HCT116 (cell line): ENCODE measurements around the gene BNIP5. TPM values are rescaled to one million over a fixed set of nuclear protein-coding genes. Genes with fewer than 3 reads are reported as not detected.

Source experiments
- ATAC-seq: fragments of 200-7000 bp; cut with Tn5 transposase; 2 replicates; pipeline ENCODE4 v1.9.1; 2020; ENCODE audit warnings: mild to moderate bottlenecking, moderate library complexity
- BruUV-seq: library from RNA; stranded (reverse); fragments of 400-500 nt; replicated peaks from 2 replicates; lab custom pipeline; 2021; lab: Mats Ljungman, UMichigan
- CTCF ChIA-PET: fragments of 300-600 bp; sonication (Branson Sonifier 250); formaldehyde crosslinking; loops from one replicate; lab custom pipeline; 2021; ENCODE audit warnings: antibody characterized with exemption; lab: Charles Lee
- POLR2A ChIA-PET: fragments of 300-600, 350-600 bp; sonication (Branson Sonifier 250); formaldehyde crosslinking; loops from one replicate; lab custom pipeline; 2021; ENCODE audit warnings: antibody characterized with exemption; lab: Charles Lee
- RAD21 ChIA-PET, 2 experiments: fragments of 300-600 bp; sonication (Branson Sonifier 250); formaldehyde crosslinking; loops; one replicate each; lab custom pipeline; 2023; ENCODE audit warnings: low total read pairs in 2 of 2; ENCODE audit not compliant: uncharacterized antibody in 2 of 2, unreplicated experiment in 2 of 2, low non-redundant PET in 1 of 2; lab: Charles Lee
- DNase-seq: peaks from one replicate; pipeline ENCODE4 v3.0.0-alpha.2; 2010; ENCODE audit warnings: low read depth, low spot score
- H2AFZ ChIP-seq: fragments of 200-600 bp; shearing (Covaris generic), sonication (generic); 2 replicates; pipeline ENCODE4 v1.6.1; 2017; ENCODE audit warnings: low read depth, mixed run types, mixed read lengths, antibody characterized with exemption, low read length; ENCODE audit not compliant: poor library complexity, severe bottlenecking
- H3K27ac ChIP-seq: 2 replicates; pipeline ENCODE4 v1.5.1; 2012; ENCODE audit warnings: low read depth, low read length
- H3K27me3 ChIP-seq: fragments of 200-600 bp; sonication (generic); 2 replicates; pipeline ENCODE4 v1.6.1; 2016; ENCODE audit warnings: mixed run types, low read length, mixed read lengths; ENCODE audit not compliant: insufficient read depth
- H3K36me3 ChIP-seq, 2 experiments: fragments of 200-500 bp in 1 of 2; fragments of 200-600 bp in 1 of 2; sonication (Bioruptor generic) in 1 of 2; sonication (generic) in 1 of 2; 2 replicates each; pipeline versions ENCODE4 v1.5.1 to v1.6.1; 2014 to 2016; ENCODE audit warnings: low read length in 2 of 2, inconsistent platforms in 1 of 2, mixed read lengths in 1 of 2, mixed run types in 1 of 2; ENCODE audit not compliant: insufficient read depth in 2 of 2, control insufficient read depth in 1 of 2
- H3K4me1 ChIP-seq, 2 experiments: fragments of 200-600 bp in 1 of 2; sonication (generic) in 1 of 2; 2 replicates each; pipeline versions ENCODE4 v1.5.1 to v1.6.1; 2012 to 2017; ENCODE audit warnings: low read length in 2 of 2, inconsistent platforms in 1 of 2, mild to moderate bottlenecking in 1 of 2, mixed read lengths in 1 of 2, mixed run types in 1 of 2, moderate library complexity in 1 of 2; ENCODE audit not compliant: insufficient read depth in 2 of 2, control insufficient read depth in 1 of 2
- H3K4me2 ChIP-seq: fragments of 200-600 bp; sonication (generic); 2 replicates; pipeline ENCODE4 v1.6.1; 2017; ENCODE audit warnings: mixed run types, low read length, mixed read lengths
- H3K4me3 ChIP-seq, 2 experiments: fragments of 200-600 bp in 1 of 2; sonication (generic) in 1 of 2; replicated peaks in 1 of 2; 2 replicates each; pipeline ENCODE4 v1.5.1; 2011 to 2016; ENCODE audit warnings: low read length in 2 of 2, control low read depth in 1 of 2, low read depth in 1 of 2, mild to moderate bottlenecking in 1 of 2, mixed read lengths in 1 of 2, mixed run types in 1 of 2
- H3K79me2 ChIP-seq: fragments of 200-600 bp; sonication (generic); 2 replicates; pipeline ENCODE4 v1.6.1; 2017; ENCODE audit warnings: mild to moderate bottlenecking, mixed run types, low read length, moderate library complexity, mixed read lengths; ENCODE audit not compliant: insufficient read depth
- H3K9ac ChIP-seq: fragments of 200-600 bp; sonication (generic); 2 replicates; pipeline ENCODE4 v1.6.1; 2016; ENCODE audit warnings: low read length, mixed read lengths
- H3K9me2 ChIP-seq: fragments of 200-600 bp; sonication (generic), shearing (Covaris generic); 2 replicates; pipeline ENCODE4 v1.6.1; 2017; ENCODE audit warnings: mixed run types, mild to moderate bottlenecking, moderate library complexity; ENCODE audit not compliant: insufficient read depth
- H3K9me3 ChIP-seq, 2 experiments: fragments of 200-500 bp in 1 of 2; fragments of 200-600 bp in 1 of 2; sonication (Bioruptor generic) in 1 of 2; sonication (generic) in 1 of 2; 2 replicates each; pipeline ENCODE4 v1.6.1; 2014 to 2017; ENCODE audit warnings: low read length in 2 of 2, mixed read lengths in 2 of 2, inconsistent platforms in 1 of 2, low read depth in 1 of 2, mild to moderate bottlenecking in 1 of 2, mixed run types in 1 of 2, moderate library complexity in 1 of 2; ENCODE audit not compliant: control insufficient read depth in 1 of 2, insufficient read depth in 1 of 2
- H4K20me1 ChIP-seq: fragments of 200-600 bp; sonication (generic), shearing (Covaris generic); 2 replicates; pipeline ENCODE4 v1.6.1; 2017; ENCODE audit warnings: mixed run types, mild to moderate bottlenecking, moderate library complexity; ENCODE audit not compliant: insufficient read depth
- FOSL1 ChIP-seq: IDR thresholded peaks from 2 replicates; pipeline ENCODE4 v1.6.1; 2012; ENCODE audit warnings: low read depth
- JUND ChIP-seq: IDR thresholded peaks from 2 replicates; pipeline ENCODE4 v1.6.1; 2012
- POLR2AphosphoS5 ChIP-seq: IDR thresholded peaks from 2 replicates; pipeline ENCODE4 v1.6.1; 2011; ENCODE audit warnings: mild to moderate bottlenecking, low read depth, low read length, moderate library complexity
- SRF ChIP-seq: IDR thresholded peaks from 2 replicates; pipeline ENCODE4 v1.6.1; 2012; ENCODE audit warnings: low read depth
- TCF7L2 ChIP-seq: IDR thresholded peaks from 2 replicates; pipeline ENCODE4 v1.7.0; 2011; ENCODE audit warnings: borderline replicate concordance, inconsistent platforms; ENCODE audit not compliant: insufficient read depth, insufficient read length; ENCODE audit errors: extremely low read depth
- ZNF274 ChIP-seq: fragments of 200-500 bp; sonication (Bioruptor generic); IDR thresholded peaks from 2 replicates; pipeline ENCODE4 v1.6.1; 2014; ENCODE audit warnings: mild to moderate bottlenecking, low read depth, low read length, inconsistent platforms
- intact Hi-C: fragments of 100-400 bp; cut with micrococcal nuclease; formaldehyde crosslinking; loops from 2 replicates; pipeline ENCODE4 v1.10.0; 2022
- total RNA-seq: library from RNA; stranded (reverse); gene quantifications from one replicate; pipeline ENCODE4 v1.2.1, GENCODE V29; 2021; ENCODE audit not compliant: unreplicated experiment
- TF ChIP-seq, protein P1 (sequence below), 3 experiments: fragments of 200-600 bp in 1 of 3; sonication (generic) in 1 of 3; IDR thresholded peaks in 2 of 3; conservative IDR thresholded peaks in 1 of 3; 2 replicates each; pipeline ENCODE4 v1.5.1; 2012 to 2017; ENCODE audit warnings: low read depth in 2 of 3, low read length in 2 of 3, antibody characterized with exemption in 1 of 3, borderline replicate concordance in 1 of 3, control low read depth in 1 of 3, mild to moderate bottlenecking in 1 of 3, mixed read lengths in 1 of 3, mixed run types in 1 of 3, moderate library complexity in 1 of 3; ENCODE audit not compliant: insufficient read depth in 1 of 3
- TF ChIP-seq, protein P2 (sequence below): IDR thresholded peaks from 2 replicates; pipeline ENCODE4 v1.6.1; 2012

BNIP5 gene
- total RNA-seq, 1 experiment from 2014 or later = not detected

GRCh38 chr6:36302227-36302976 is 34.3 kb downstream of the BNIP5 start (continued):
- TF ChIP-seq, protein P1, sequence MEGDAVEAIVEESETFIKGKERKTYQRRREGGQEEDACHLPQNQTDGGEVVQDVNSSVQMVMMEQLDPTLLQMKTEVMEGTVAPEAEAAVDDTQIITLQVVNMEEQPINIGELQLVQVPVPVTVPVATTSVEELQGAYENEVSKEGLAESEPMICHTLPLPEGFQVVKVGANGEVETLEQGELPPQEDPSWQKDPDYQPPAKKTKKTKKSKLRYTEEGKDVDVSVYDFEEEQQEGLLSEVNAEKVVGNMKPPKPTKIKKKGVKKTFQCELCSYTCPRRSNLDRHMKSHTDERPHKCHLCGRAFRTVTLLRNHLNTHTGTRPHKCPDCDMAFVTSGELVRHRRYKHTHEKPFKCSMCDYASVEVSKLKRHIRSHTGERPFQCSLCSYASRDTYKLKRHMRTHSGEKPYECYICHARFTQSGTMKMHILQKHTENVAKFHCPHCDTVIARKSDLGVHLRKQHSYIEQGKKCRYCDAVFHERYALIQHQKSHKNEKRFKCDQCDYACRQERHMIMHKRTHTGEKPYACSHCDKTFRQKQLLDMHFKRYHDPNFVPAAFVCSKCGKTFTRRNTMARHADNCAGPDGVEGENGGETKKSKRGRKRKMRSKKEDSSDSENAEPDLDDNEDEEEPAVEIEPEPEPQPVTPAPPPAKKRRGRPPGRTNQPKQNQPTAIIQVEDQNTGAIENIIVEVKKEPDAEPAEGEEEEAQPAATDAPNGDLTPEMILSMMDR (IDR thresholded peaks at IDR 0.05 in 2 of 3, conservative IDR thresholded peaks at IDR 0.05 in 1 of 3; ENCODE audit: borderline replicate concordance in 1 of 3, insufficient read depth in 1 of 3, low read depth in 2 of 3, low read length in 2 of 3) = peak; percentile 95 to 99 (median 96)
- TF ChIP-seq ZNF274 = no peak
- TF ChIP-seq JUND = no peak
- TF ChIP-seq SRF = no peak
- TF ChIP-seq, protein P2, sequence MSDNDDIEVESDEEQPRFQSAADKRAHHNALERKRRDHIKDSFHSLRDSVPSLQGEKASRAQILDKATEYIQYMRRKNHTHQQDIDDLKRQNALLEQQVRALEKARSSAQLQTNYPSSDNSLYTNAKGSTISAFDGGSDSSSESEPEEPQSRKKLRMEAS = 0 out of 2 replicates have a peak, but pooled peaks have one; percentile 14
- no peak for TF ChIP-seq POLR2AphosphoS5
- no peak for TF ChIP-seq FOSL1

DNA sequence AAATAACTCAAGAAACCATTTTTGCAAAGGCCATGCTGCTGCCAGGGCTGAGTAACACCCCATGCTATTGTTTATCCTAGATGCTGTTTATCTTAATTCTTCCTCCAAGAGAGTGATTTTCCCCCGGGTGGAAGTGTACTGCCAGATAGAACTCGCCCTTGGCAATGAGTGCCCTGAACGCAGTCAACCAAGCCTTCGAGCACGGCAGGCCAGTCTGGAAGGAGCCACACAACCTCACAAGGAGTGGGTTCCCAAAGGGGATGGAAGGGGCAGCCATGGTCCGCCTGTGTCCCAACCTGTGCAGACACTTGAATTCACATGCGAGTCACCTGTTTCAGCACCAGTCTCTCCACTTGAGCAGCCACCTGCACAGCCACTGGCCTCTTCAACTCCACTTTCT is 34.9 kb downstream of the BNIP5 start:
- RAD21 ChIA-PET = interaction anchor here in 1 of 2 experiments (0.6 to 0.9 kb wide), 2 partner anchors 16 to 139 kb away, joined by 3 read pairs; no protein-coding TSS in a partner anchor
- H2AFZ ChIP-seq = no peak overlapping the region
- H3K36me3 ChIP-seq = no peaks in the 10 kb centered on the region
- no peaks in the 10 kb centered on the region for H3K9me3 ChIP-seq
- POLR2A ChIA-PET = no interaction called here
- TF ChIP-seq JUND (no peak), TCF7L2 (no peak)
- ATAC-seq (no peak), DNase-seq (no peak)
- intact Hi-C loops = loop anchor here (1.0 to 2.0 kb wide), 2 partner anchors 59 to 275 kb away; partner anchors contain the start of gene MAPK14
- H3K9me2 ChIP-seq = no peaks in the 10 kb centered on the region
- H4K20me1 ChIP-seq = no peaks in the 10 kb centered on the region
- H3K4me1 ChIP-seq = peaks cover 0 to 4% of the 10 kb centered on the region in 2 experiments; a peak in 1 of 4 replicates
- no peak overlapping the region for H3K4me2 ChIP-seq
- H3K79me2 ChIP-seq = no peaks in the 10 kb centered on the region
- CTCF ChIA-PET = interaction anchor here (0.5 to 3.0 kb wide), 26 partner anchors 8 to 457 kb away, joined by 3 to 36 read pairs (median 4); no protein-coding TSS in a partner anchor
- H3K27ac ChIP-seq = no peak overlapping the region
- H3K4me3 ChIP-seq = no peak overlapping the region
- H3K27me3 ChIP-seq = no peaks in the 10 kb centered on the region
- no peak overlapping the region for H3K9ac ChIP-seq
- BruUV-seq = no TSS peak
